Erythroblast (primary cell): ENCODE results near the gene ZWILCH.
"Not testable (repeated sequence)": the region's sequence is repeated elsewhere in the genome, so short reads cannot be mapped to it uniquely, and the experiment has no call there.

Experiments
- DNase-seq, 2 experiments: peaks; one replicate each; lab custom pipeline; 2025; lab: John Stamatoyannopoulos, UW
- GATA1 ChIP-seq: IDR thresholded peaks from 2 replicates; pipeline ENCODE4 v1.6.1; 2011; ENCODE audit warnings: low read depth, mild to moderate bottlenecking, control low read depth, low read length, moderate library complexity
- POLR2A ChIP-seq: IDR thresholded peaks from 2 replicates; pipeline ENCODE4 v1.6.1; 2011; ENCODE audit warnings: mild to moderate bottlenecking, low read length

Gene ZWILCH

GRCh38 chr15:66498501-66499386 lies 6.4 kb upstream of the ZWILCH start:
- DNase-seq, result peak; percentile 57 to 60
- TF ChIP-seq GATA1 (no peak), POLR2A (no peak)

- TF ChIP-seq POLR2A, result peak; percentile 12
- DNase-seq, result not testable (repeated sequence)
Measured at GRCh38 chr15:66500346-66500745, 4.8 kb upstream of the ZWILCH start.

- TF ChIP-seq GATA1 (no peak), POLR2A (peak; percentile 9)
- DNase-seq, result no peak
Measured at GRCh38 chr15:66502491-66502890, 2.6 kb upstream of the ZWILCH start.

- peak in 1 of 2 experiments; percentile 25 for DNase-seq
Measured at GRCh38 chr15:66503041-66503648, 2.0 kb upstream of the ZWILCH start.

- TF ChIP-seq GATA1 (no peak), POLR2A (no peak)
- peak; percentile 22 to 47 for DNase-seq
Measured at GRCh38 chr15:66503780-66504562, 1.2 kb upstream of the ZWILCH start.

- DNase-seq, result no peak
- TF ChIP-seq POLR2A (no peak), GATA1 (no peak)
Measured at GRCh38 chr15:66505430-66505811, 295 bp downstream of the ZWILCH start.

GRCh38 chr15:66505818-66506217 lies 692 bp downstream of the ZWILCH start:
- TF ChIP-seq GATA1 (no peak), POLR2A (no peak)
- no peak for DNase-seq

GRCh38 chr15:66508293-66508883 lies 3.3 kb downstream of the ZWILCH start:
- DNase-seq, result no peak
- TF ChIP-seq POLR2A (no peak), GATA1 (no peak)

- TF ChIP-seq POLR2A, result no peak
- no peak for TF ChIP-seq GATA1
- DNase-seq, result no peak
Measured at GRCh38 chr15:66514586-66514985, 9.5 kb downstream of the ZWILCH start.

GRCh38 chr15:66515901-66516322 lies 10.8 kb downstream of the ZWILCH start:
- TF ChIP-seq POLR2A (no peak), GATA1 (no peak)
- DNase-seq, result no peak

- TF ChIP-seq POLR2A (no peak), GATA1 (no peak)
Measured at GRCh38 chr15:66523926-66524325, 18.8 kb downstream of the ZWILCH start.

GRCh38 chr15:66524838-66525237 lies 19.7 kb downstream of the ZWILCH start:
- no peak for TF ChIP-seq GATA1
- no peak for TF ChIP-seq POLR2A

More at GRCh38 chr15:66523926-66524325, 18.8 kb downstream of the ZWILCH start:
- DNase-seq, result no peak

GRCh38 chr15:66535056-66535455 lies 29.9 kb downstream of the ZWILCH start:
- DNase-seq, result no peak
- TF ChIP-seq POLR2A (no peak), GATA1 (no peak)

More at GRCh38 chr15:66524838-66525237, 19.7 kb downstream of the ZWILCH start:
- DNase-seq, result no peak

- DNase-seq, result no peak
- TF ChIP-seq GATA1, result no peak
- no peak for TF ChIP-seq POLR2A
Measured at GRCh38 chr15:66542896-66543295, 37.8 kb downstream of the ZWILCH start.
